ENCODE results near the gene SETBP1. TPM values are rescaled to one million over a fixed set of nuclear protein-coding genes. Genes with fewer than 3 reads are reported as not detected.

The SETBP1 gene
- total RNA-seq, 1 donor from 2014 or later = 12.0 TPM

DNA sequence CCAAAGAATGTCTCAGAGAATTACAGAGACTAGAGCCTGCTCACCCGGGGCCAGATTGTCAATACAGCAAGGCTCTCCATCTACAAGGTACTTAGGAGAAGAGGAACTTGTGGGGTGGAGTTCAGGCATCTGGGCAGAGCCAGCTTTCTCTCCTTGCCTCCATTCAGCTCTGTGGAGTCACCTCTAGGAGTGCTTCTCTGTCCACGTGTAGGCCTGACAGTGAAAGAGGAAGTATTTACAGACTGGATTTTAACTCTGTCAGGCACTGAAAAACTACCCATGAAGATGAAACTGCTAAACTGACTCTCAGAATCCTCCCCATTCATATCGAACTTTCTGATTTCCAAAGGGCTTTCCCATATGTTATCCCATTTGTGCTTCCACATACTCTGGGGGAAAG lies 315.6 kb downstream of the SETBP1 start:
- H3K4me3 ChIP-seq = no peak overlapping the region
- no peaks in the 10 kb centered on the region for H3K27me3 ChIP-seq
- no peaks in the 10 kb centered on the region for H3K9me3 ChIP-seq (ENCODE audit: low read depth)
- H3K4me2 ChIP-seq = no peak overlapping the region
- Mint-ChIP-seq H3K27me3 (ENCODE audit: insufficient read depth, low read depth) (no peaks in the 10 kb centered on the region), H3K9me3 (peaks cover 13% of the 10 kb centered on the region), H3K4me3 (no peak overlapping the region), H3K4me1 (no peaks in the 10 kb centered on the region), H3K36me3 (peaks cover 13% of the 10 kb centered on the region), H3K27ac (no peak overlapping the region)
- H3K4me1 ChIP-seq = no peaks in the 10 kb centered on the region
- no peaks in the 10 kb centered on the region for H4K20me1 ChIP-seq (ENCODE audit: low read depth)
- no peaks in the 10 kb centered on the region for H3F3A ChIP-seq (ENCODE audit: low read depth)
- no peak overlapping the region for H3K27ac ChIP-seq
- no peak for DNase-seq (ENCODE audit: low spot score)
- no peak overlapping the region for H3K9ac ChIP-seq
- no peaks in the 10 kb centered on the region for H3K36me3 ChIP-seq
- no peaks in the 10 kb centered on the region for H3K79me2 ChIP-seq (ENCODE audit: low read depth)
- no peak overlapping the region for H2AFZ ChIP-seq (replicated peaks)
- TF ChIP-seq EZH2phosphoT487 (IDR thresholded peaks at IDR 0.05) (no peak), EZH2 (IDR thresholded peaks at IDR 0.05) (no peak)
- TF ChIP-seq, protein P1, sequence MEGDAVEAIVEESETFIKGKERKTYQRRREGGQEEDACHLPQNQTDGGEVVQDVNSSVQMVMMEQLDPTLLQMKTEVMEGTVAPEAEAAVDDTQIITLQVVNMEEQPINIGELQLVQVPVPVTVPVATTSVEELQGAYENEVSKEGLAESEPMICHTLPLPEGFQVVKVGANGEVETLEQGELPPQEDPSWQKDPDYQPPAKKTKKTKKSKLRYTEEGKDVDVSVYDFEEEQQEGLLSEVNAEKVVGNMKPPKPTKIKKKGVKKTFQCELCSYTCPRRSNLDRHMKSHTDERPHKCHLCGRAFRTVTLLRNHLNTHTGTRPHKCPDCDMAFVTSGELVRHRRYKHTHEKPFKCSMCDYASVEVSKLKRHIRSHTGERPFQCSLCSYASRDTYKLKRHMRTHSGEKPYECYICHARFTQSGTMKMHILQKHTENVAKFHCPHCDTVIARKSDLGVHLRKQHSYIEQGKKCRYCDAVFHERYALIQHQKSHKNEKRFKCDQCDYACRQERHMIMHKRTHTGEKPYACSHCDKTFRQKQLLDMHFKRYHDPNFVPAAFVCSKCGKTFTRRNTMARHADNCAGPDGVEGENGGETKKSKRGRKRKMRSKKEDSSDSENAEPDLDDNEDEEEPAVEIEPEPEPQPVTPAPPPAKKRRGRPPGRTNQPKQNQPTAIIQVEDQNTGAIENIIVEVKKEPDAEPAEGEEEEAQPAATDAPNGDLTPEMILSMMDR (IDR thresholded peaks at IDR 0.05) = no peak

DNA sequence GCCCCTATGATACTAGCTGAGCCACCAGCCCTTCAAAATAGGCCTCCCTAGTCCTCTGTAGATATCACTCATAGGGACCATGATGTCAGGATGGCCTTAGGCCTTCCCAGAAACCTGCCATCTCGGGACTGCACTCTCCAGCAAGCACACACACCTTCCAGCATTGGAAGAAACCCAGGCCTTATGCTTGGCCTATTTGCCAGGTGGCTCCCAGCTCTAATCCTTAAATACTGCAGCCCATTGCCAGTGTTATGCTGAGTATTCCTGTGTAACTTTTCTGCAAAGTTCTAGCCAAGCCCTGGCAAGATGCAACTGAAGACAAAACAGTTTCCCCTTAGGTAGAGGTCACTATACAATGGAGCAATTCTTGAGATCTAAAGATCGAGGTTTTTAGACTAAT lies 316.5 kb downstream of the SETBP1 start:
- Mint-ChIP-seq H3K36me3 (peaks cover 16% of the 10 kb centered on the region), H3K9me3 (peaks cover 13% of the 10 kb centered on the region), H3K27me3 (ENCODE audit: insufficient read depth, low read depth) (peaks cover 2% of the 10 kb centered on the region), H3K4me3 (no peak overlapping the region), H3K27ac (no peak overlapping the region), H3K4me1 (no peaks in the 10 kb centered on the region)
- Histone ChIP-seq H3F3A (ENCODE audit: low read depth) (no peaks in the 10 kb centered on the region), H3K4me3 (no peak overlapping the region), H3K4me2 (no peak overlapping the region), H3K9me3 (ENCODE audit: low read depth) (no peaks in the 10 kb centered on the region), H3K27me3 (no peaks in the 10 kb centered on the region), H3K9ac (no peak overlapping the region), H2AFZ (replicated peaks) (no peak overlapping the region), H3K27ac (no peak overlapping the region), H3K79me2 (ENCODE audit: low read depth) (no peaks in the 10 kb centered on the region), H4K20me1 (ENCODE audit: low read depth) (no peaks in the 10 kb centered on the region), H3K36me3 (no peaks in the 10 kb centered on the region), H3K4me1 (no peaks in the 10 kb centered on the region)
- no peak for DNase-seq (ENCODE audit: low spot score)
- TF ChIP-seq, protein P1 (IDR thresholded peaks at IDR 0.05) = no peak
- TF ChIP-seq EZH2 (IDR thresholded peaks at IDR 0.05) (no peak), EZH2phosphoT487 (IDR thresholded peaks at IDR 0.05) (no peak)

DNA sequence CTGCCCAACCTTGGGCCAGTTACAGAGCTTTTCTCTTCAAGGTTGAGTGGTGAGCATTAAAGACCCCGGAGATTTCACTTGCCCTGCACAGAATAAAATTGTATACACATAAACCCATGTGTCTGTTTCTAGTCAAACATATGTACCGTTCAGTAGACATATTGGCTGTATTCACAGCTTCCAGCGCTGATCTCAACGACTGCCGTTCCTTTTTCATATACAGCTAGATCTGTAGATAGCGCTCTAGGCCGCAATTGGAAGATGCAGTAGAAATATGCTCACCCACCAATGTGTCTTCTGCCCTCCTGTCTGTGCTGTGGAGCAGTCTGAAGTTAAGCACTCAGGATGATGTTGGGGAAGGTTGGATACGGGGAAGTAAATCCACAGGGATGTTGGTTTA lies 317.7 kb downstream of the SETBP1 start:
- no peak overlapping the region for H3K4me2 ChIP-seq
- DNase-seq (ENCODE audit: low spot score) = no peak
- H2AFZ ChIP-seq (replicated peaks) = no peak overlapping the region
- no peak overlapping the region for H3K9ac ChIP-seq
- H3K27ac ChIP-seq = no peak overlapping the region
- Mint-ChIP-seq H3K9me3 (peaks cover 13% of the 10 kb centered on the region), H3K27ac (no peak overlapping the region), H3K36me3 (peaks cover 17% of the 10 kb centered on the region), H3K27me3 (ENCODE audit: insufficient read depth, low read depth) (peaks cover 2% of the 10 kb centered on the region), H3K4me3 (no peak overlapping the region), H3K4me1 (no peaks in the 10 kb centered on the region)
- H3K79me2 ChIP-seq (ENCODE audit: low read depth) = no peaks in the 10 kb centered on the region
- no peaks in the 10 kb centered on the region for H3K36me3 ChIP-seq
- H3K4me1 ChIP-seq = no peaks in the 10 kb centered on the region
- H3F3A ChIP-seq (ENCODE audit: low read depth) = no peaks in the 10 kb centered on the region
- H3K27me3 ChIP-seq = no peaks in the 10 kb centered on the region
- TF ChIP-seq, protein P1 (IDR thresholded peaks at IDR 0.05) = no peak
- TF ChIP-seq EZH2phosphoT487 (IDR thresholded peaks at IDR 0.05) (no peak), EZH2 (IDR thresholded peaks at IDR 0.05) (no peak)
- H4K20me1 ChIP-seq (ENCODE audit: low read depth) = no peaks in the 10 kb centered on the region
- H3K4me3 ChIP-seq = no peak overlapping the region
- no peaks in the 10 kb centered on the region for H3K9me3 ChIP-seq (ENCODE audit: low read depth)

All from neural progenitor cell (in vitro differentiated cells).